SU-DHL-6 (cell line): Measurements from ENCODE around the gene TBC1D16.

Source experiments
- H2AFZ ChIP-seq: fragments of 200-600 bp; sonication (generic); 2 replicates; pipeline ENCODE4 v1.6.1; 2014; ENCODE audit warnings: low read depth, mild to moderate bottlenecking, moderate library complexity, mixed read lengths, antibody characterized with exemption, low read length; ENCODE audit not compliant: severe bottlenecking
- H3F3A ChIP-seq: fragments of 200-600 bp; shearing (Covaris generic); 2 replicates; pipeline ENCODE4 v1.6.0; 2016; ENCODE audit warnings: antibody characterized with exemption, mild to moderate bottlenecking; ENCODE audit not compliant: insufficient read depth
- H3K27ac ChIP-seq: fragments of 200-600 bp; sonication (generic); 2 replicates; pipeline ENCODE4 v1.5.1; 2016; ENCODE audit warnings: low read depth, mild to moderate bottlenecking, low read length, moderate library complexity, mixed read lengths
- H3K27me3 ChIP-seq: fragments of 200-600 bp; sonication (generic), shearing (Covaris generic); 2 replicates; pipeline ENCODE4 v1.6.0; 2014; ENCODE audit warnings: mild to moderate bottlenecking, low read length
- H3K36me3 ChIP-seq: fragments of 200-600 bp; sonication (generic); 2 replicates; pipeline ENCODE4 v1.6.1; 2014; ENCODE audit warnings: mild to moderate bottlenecking, low read length, mixed read lengths
- H3K4me2 ChIP-seq: fragments of 300-600, 200-600 bp; shearing (Covaris generic), sonication (generic); 2 replicates; pipeline ENCODE4 v1.6.0; 2014; ENCODE audit warnings: low read length, low read depth, mild to moderate bottlenecking; ENCODE audit not compliant: poor library complexity, severe bottlenecking
- H3K4me3 ChIP-seq: fragments of 200-600 bp; sonication (generic); 2 replicates; pipeline ENCODE4 v1.5.1; 2014; ENCODE audit warnings: antibody characterized with exemption, low read length, mild to moderate bottlenecking, mixed read lengths; ENCODE audit not compliant: insufficient read depth, poor library complexity, severe bottlenecking
- H3K79me2 ChIP-seq: fragments of 200-600 bp; sonication (generic); 2 replicates; pipeline ENCODE4 v1.6.1; 2014; ENCODE audit warnings: mild to moderate bottlenecking, low read length, moderate library complexity; ENCODE audit not compliant: insufficient read depth
- H3K9ac ChIP-seq: fragments of 200-600 bp; sonication (generic); 2 replicates; pipeline ENCODE4 v1.7.0; 2014; ENCODE audit warnings: mild to moderate bottlenecking, low read length
- H3K9me2 ChIP-seq: fragments of 200-600 bp; sonication (generic); replicated peaks from 2 replicates; pipeline ENCODE4 v1.6.1; 2014; ENCODE audit warnings: low read length; ENCODE audit not compliant: insufficient read depth
- H3K9me3 ChIP-seq: fragments of 200-600 bp; sonication (generic); 2 replicates; pipeline ENCODE4 v1.6.1; 2014; ENCODE audit warnings: low read length, mixed read lengths; ENCODE audit not compliant: insufficient read depth
- H4K20me1 ChIP-seq: fragments of 200-600 bp; sonication (generic); 2 replicates; pipeline ENCODE4 v1.6.1; 2014; ENCODE audit warnings: low read depth, mild to moderate bottlenecking, antibody characterized with exemption, low read length, moderate library complexity, mixed read lengths
- EZH2phosphoT487 ChIP-seq: fragments of 200-600 bp; sonication (generic), shearing (Covaris generic); conservative IDR thresholded peaks from 2 replicates; pipeline ENCODE4 v1.6.1; 2018; ENCODE audit warnings: mild to moderate bottlenecking, antibody characterized with exemption, low read length, moderate library complexity, mixed read lengths
- TF ChIP-seq, protein P1 (sequence below): fragments of 200-600 bp; sonication (generic); IDR thresholded peaks from one replicate; pipeline ENCODE4 v1.5.1; 2017; ENCODE audit warnings: antibody characterized with exemption, mild to moderate bottlenecking, low read length, moderate library complexity; ENCODE audit not compliant: insufficient read depth, poor library complexity, severe bottlenecking

The TBC1D16 gene

DNA sequence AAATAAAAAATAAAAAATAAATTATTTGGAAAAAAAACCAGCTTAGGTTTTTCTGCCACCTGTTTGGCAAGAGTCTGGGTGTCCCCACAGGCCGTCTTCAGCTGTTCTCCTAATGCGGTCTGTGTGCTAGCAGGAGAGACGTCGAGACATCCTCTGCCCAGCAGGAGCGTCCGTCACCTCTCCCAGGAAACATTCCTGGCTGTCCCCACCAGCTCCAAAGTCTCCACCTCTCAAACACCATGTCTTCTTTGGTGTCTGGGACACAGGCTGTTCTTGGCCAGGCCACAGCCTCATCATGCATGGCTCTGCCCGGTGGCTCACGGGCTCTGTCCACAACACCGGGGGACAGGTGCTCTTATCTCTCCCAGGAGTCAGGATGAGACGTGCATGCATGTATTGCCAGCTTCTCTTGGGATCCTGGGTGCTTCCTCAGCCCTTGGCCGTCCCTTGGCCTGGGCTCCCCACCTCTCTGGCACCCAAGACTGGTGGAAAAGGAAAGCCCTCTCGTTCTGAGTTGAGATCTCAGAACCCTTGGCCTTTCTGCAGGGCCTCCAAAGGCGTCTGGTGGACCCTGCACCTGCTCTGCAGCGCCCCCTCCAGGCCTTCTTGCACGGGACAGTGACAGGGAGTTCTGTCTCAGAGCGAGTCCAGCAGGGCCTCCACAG is 111.6 kb downstream of the TBC1D16 start:
- Histone ChIP-seq H3K9me2 (no peaks in the 10 kb centered on the region), H2AFZ (no peak overlapping the region), H3K79me2 (no peaks in the 10 kb centered on the region), H3K9ac (no peak overlapping the region), H3K27me3 (no peaks in the 10 kb centered on the region), H3K4me3 (no peak overlapping the region), H3K27ac (no peak overlapping the region), H3K9me3 (no peaks in the 10 kb centered on the region), H3F3A (no peaks in the 10 kb centered on the region), H3K36me3 (no peaks in the 10 kb centered on the region), H4K20me1 (no peaks in the 10 kb centered on the region), H3K4me2 (no peak overlapping the region)
- TF ChIP-seq, protein P1, sequence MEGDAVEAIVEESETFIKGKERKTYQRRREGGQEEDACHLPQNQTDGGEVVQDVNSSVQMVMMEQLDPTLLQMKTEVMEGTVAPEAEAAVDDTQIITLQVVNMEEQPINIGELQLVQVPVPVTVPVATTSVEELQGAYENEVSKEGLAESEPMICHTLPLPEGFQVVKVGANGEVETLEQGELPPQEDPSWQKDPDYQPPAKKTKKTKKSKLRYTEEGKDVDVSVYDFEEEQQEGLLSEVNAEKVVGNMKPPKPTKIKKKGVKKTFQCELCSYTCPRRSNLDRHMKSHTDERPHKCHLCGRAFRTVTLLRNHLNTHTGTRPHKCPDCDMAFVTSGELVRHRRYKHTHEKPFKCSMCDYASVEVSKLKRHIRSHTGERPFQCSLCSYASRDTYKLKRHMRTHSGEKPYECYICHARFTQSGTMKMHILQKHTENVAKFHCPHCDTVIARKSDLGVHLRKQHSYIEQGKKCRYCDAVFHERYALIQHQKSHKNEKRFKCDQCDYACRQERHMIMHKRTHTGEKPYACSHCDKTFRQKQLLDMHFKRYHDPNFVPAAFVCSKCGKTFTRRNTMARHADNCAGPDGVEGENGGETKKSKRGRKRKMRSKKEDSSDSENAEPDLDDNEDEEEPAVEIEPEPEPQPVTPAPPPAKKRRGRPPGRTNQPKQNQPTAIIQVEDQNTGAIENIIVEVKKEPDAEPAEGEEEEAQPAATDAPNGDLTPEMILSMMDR, result no peak
- TF ChIP-seq EZH2phosphoT487, result no peak

DNA sequence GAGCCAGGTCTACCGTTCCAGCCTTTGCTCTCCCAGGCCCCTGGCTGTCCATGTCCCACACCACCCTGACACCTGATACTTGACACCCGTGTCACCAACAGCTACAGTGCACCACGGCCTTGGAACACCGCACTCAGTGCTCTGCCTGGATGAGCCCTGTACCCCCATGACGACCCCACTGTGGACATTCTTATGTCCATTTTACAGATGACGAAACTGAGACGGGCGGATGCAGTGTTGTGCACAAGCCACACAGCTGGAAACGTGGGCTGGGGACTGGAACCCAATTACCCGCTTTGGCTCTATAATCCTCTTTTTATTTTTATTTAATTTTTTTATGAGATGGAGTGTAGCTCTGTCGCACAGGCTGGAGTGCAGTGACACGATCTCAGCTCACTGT is 112.9 kb downstream of the TBC1D16 start:
- Histone ChIP-seq H3K79me2 (no peaks in the 10 kb centered on the region), H2AFZ (no peak overlapping the region)

DNA sequence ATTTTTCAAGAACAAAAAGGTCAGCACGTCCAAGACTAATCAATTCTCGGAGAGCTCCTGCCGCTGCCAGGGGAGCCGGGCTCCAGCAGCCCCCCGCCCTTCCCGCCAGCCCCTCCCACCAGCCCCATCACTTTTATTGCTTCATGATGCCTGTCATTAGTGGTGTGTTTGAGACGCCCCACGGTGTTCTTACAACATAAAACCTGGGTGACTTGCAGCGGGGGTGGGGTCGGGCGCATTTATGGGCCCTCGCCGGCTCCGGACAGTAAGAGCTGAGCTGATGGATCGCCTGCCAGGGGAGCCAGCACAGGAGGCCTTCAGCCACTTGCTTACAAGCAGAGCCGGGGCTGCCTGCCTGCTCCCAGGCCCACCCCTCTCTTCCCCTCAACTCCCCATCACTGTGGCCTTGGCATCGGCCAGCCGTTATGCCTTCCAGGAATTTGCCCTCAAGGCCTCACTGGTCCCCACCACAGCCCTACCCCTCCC is 113.5 kb downstream of the TBC1D16 start:
- H3K9ac ChIP-seq, result no peak overlapping the region

More for the DNA sequence above, 112.9 kb downstream of the TBC1D16 start:
- H3K9ac ChIP-seq, result no peak overlapping the region
- H3K36me3 ChIP-seq, result no peaks in the 10 kb centered on the region
- H3K27me3 ChIP-seq, result no peaks in the 10 kb centered on the region
- H4K20me1 ChIP-seq, result no peaks in the 10 kb centered on the region
- no peaks in the 10 kb centered on the region for H3K9me3 ChIP-seq
- no peaks in the 10 kb centered on the region for H3F3A ChIP-seq
- no peak overlapping the region for H3K27ac ChIP-seq
- no peak overlapping the region for H3K4me3 ChIP-seq
- TF ChIP-seq, protein P1, result no peak
- no peak for TF ChIP-seq EZH2phosphoT487
- no peak overlapping the region for H3K4me2 ChIP-seq
- H3K9me2 ChIP-seq, result no peaks in the 10 kb centered on the region

More for the DNA sequence above, 113.5 kb downstream of the TBC1D16 start:
- H2AFZ ChIP-seq, result no peak overlapping the region
- no peaks in the 10 kb centered on the region for H3K79me2 ChIP-seq
- no peaks in the 10 kb centered on the region for H3K27me3 ChIP-seq
- H3K4me2 ChIP-seq, result no peak overlapping the region
- TF ChIP-seq EZH2phosphoT487, result no peak
- TF ChIP-seq, protein P1, result no peak
- H3K9me3 ChIP-seq, result no peaks in the 10 kb centered on the region
- no peak overlapping the region for H3K27ac ChIP-seq
- no peaks in the 10 kb centered on the region for H3K9me2 ChIP-seq
- no peaks in the 10 kb centered on the region for H4K20me1 ChIP-seq
- H3F3A ChIP-seq, result no peaks in the 10 kb centered on the region
- H3K36me3 ChIP-seq, result no peaks in the 10 kb centered on the region
- no peak overlapping the region for H3K4me3 ChIP-seq
